OCI-LY1 (cell line): Measurements from ENCODE around the gene FIZ1.

Source experiments
- H2AFZ ChIP-seq: fragments of 200-600 bp; sonication (generic), shearing (Covaris generic); 2 replicates; pipeline ENCODE4 v1.6.0; 2014; ENCODE audit warnings: antibody characterized with exemption, mild to moderate bottlenecking, low read length
- H3F3A ChIP-seq: fragments of 200-600 bp; sonication (generic), shearing (Covaris generic); 2 replicates; pipeline ENCODE4 v1.6.0; 2014; ENCODE audit warnings: mild to moderate bottlenecking, antibody characterized with exemption, low read length, moderate library complexity; ENCODE audit not compliant: insufficient read depth
- H3K27ac ChIP-seq: fragments of 200-600 bp; sonication (generic); 2 replicates; pipeline ENCODE4 v1.5.1; 2014; ENCODE audit warnings: low read length, mixed run types, mild to moderate bottlenecking, low read depth; ENCODE audit not compliant: poor library complexity, severe bottlenecking
- H3K27me3 ChIP-seq: fragments of 200-600 bp; sonication (generic); 2 replicates; pipeline ENCODE4 v1.6.0; 2014; ENCODE audit warnings: antibody characterized with exemption, mild to moderate bottlenecking, low read length, moderate library complexity; ENCODE audit not compliant: insufficient read depth
- H3K36me3 ChIP-seq: fragments of 200-600 bp; sonication (generic); 2 replicates; pipeline ENCODE4 v1.6.1; 2014; ENCODE audit warnings: mild to moderate bottlenecking, antibody characterized with exemption, low read length, moderate library complexity, mixed read lengths; ENCODE audit not compliant: insufficient read depth
- H3K4me1 ChIP-seq: fragments of 200-600 bp; sonication (generic); 2 replicates; pipeline ENCODE4 v1.5.1; 2014; ENCODE audit warnings: mild to moderate bottlenecking, low read length, moderate library complexity; ENCODE audit not compliant: insufficient read depth, severe bottlenecking
- H3K4me2 ChIP-seq: fragments of 200-600 bp; sonication (generic), shearing (Covaris generic); 2 replicates; pipeline ENCODE4 v1.6.1; 2014; ENCODE audit warnings: low read length
- H3K4me3 ChIP-seq: fragments of 200-600 bp; sonication (generic); 2 replicates; pipeline ENCODE4 v1.5.1; 2014; ENCODE audit warnings: low read length, low read depth, mild to moderate bottlenecking, mixed read lengths; ENCODE audit not compliant: poor library complexity, severe bottlenecking
- H3K79me2 ChIP-seq: fragments of 200-600 bp; shearing (Covaris generic); 2 replicates; pipeline ENCODE4 v1.6.1; 2016; ENCODE audit warnings: mixed run types, low read length, mixed read lengths; ENCODE audit not compliant: insufficient read depth
- H3K9ac ChIP-seq: fragments of 200-600 bp; sonication (generic), shearing (Covaris generic); 2 replicates; pipeline ENCODE4 v1.6.1; 2014; ENCODE audit warnings: mild to moderate bottlenecking, low read length, mixed read lengths
- H3K9me2 ChIP-seq: fragments of 200-600 bp; sonication (generic), shearing (Covaris generic); 2 replicates; pipeline ENCODE4 v1.6.1; 2014; ENCODE audit warnings: low read depth, mild to moderate bottlenecking, low read length, mixed read lengths
- H3K9me3 ChIP-seq: fragments of 200-600 bp; shearing (Covaris generic); 2 replicates; pipeline ENCODE4 v1.6.1; 2014; ENCODE audit warnings: low read length, mixed read lengths
- H4K20me1 ChIP-seq: fragments of 200-600 bp; sonication (generic), shearing (Covaris generic); 2 replicates; pipeline ENCODE4 v1.6.0; 2016; ENCODE audit warnings: mild to moderate bottlenecking, low read length; ENCODE audit not compliant: insufficient read depth
- EZH2 ChIP-seq: fragments of 200-600 bp; sonication (generic), shearing (Covaris generic); IDR thresholded peaks from 2 replicates; pipeline ENCODE4 v1.8.0; 2017; ENCODE audit warnings: borderline replicate concordance, mixed run types, mild to moderate bottlenecking, antibody characterized with exemption, low read length, moderate library complexity, mixed read lengths
- TF ChIP-seq, protein P1 (sequence below): fragments of 200-600 bp; sonication (generic), shearing (Covaris generic); IDR thresholded peaks from 2 replicates; pipeline ENCODE4 v1.5.1; 2017; ENCODE audit warnings: mild to moderate bottlenecking, antibody characterized with exemption, low read length, moderate library complexity, mixed read lengths

Gene FIZ1

DNA sequence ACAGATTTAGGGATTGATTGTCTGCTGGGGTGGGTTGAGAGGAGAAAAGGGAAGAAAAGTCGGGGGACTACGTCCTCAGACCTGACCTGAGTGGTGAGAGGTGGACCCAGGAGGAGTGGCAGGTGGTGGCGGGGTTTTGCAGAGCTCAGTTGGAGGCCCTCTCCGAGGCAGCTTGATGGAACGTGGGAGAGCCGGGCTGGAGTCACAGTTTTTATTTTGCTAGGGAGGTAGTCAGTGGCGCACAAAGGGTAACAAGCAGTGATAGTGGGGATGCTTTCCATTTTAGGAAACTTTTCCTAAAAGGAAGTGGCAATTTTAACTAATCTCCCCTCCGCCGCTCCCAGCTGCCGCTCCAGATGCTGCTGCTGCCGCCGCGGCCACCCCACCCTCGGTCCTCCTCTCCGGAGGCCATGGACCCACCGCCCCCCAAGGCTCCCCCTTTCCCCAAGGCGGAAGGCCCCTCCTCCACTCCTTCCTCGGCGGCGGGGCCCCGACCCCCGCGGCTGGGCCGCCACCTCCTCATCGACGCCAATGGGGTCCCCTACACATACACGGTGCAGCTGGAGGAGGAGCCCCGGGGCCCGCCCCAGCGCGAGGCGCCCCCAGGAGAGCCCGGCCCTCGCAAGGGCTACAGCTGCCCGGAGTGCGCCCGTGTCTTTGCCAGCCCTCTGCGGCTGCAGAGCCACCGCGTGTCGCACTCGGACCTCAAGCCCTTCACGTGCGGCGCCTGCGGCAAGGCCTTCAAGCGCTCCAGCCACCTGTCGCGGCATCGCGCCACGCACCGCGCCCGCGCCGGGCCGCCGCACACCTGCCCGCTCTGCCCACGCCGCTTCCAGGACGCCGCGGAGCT lies 43.1 kb upstream of the FIZ1 start:
- Histone ChIP-seq H3K9ac (peak overlapping the region; percentile 96), H3K4me2 (peak overlapping the region; percentile 87), H3K9me3 (no peaks in the 10 kb centered on the region), H4K20me1 (no peaks in the 10 kb centered on the region), H3K36me3 (peaks cover 26% of the 10 kb centered on the region), H3K27me3 (no peaks in the 10 kb centered on the region), H2AFZ (no peak overlapping the region), H3K27ac (peak overlapping the region; percentile 94), H3K4me1 (peaks cover 57% of the 10 kb centered on the region), H3K79me2 (peaks cover 10% of the 10 kb centered on the region), H3K9me2 (no peaks in the 10 kb centered on the region), H3K4me3 (peak overlapping the region; percentile 89), H3F3A (peaks cover 9% of the 10 kb centered on the region; the same call in 1 of the 2 replicates)
- TF ChIP-seq, protein P1, sequence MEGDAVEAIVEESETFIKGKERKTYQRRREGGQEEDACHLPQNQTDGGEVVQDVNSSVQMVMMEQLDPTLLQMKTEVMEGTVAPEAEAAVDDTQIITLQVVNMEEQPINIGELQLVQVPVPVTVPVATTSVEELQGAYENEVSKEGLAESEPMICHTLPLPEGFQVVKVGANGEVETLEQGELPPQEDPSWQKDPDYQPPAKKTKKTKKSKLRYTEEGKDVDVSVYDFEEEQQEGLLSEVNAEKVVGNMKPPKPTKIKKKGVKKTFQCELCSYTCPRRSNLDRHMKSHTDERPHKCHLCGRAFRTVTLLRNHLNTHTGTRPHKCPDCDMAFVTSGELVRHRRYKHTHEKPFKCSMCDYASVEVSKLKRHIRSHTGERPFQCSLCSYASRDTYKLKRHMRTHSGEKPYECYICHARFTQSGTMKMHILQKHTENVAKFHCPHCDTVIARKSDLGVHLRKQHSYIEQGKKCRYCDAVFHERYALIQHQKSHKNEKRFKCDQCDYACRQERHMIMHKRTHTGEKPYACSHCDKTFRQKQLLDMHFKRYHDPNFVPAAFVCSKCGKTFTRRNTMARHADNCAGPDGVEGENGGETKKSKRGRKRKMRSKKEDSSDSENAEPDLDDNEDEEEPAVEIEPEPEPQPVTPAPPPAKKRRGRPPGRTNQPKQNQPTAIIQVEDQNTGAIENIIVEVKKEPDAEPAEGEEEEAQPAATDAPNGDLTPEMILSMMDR = no peak
- TF ChIP-seq EZH2 = no peak

DNA sequence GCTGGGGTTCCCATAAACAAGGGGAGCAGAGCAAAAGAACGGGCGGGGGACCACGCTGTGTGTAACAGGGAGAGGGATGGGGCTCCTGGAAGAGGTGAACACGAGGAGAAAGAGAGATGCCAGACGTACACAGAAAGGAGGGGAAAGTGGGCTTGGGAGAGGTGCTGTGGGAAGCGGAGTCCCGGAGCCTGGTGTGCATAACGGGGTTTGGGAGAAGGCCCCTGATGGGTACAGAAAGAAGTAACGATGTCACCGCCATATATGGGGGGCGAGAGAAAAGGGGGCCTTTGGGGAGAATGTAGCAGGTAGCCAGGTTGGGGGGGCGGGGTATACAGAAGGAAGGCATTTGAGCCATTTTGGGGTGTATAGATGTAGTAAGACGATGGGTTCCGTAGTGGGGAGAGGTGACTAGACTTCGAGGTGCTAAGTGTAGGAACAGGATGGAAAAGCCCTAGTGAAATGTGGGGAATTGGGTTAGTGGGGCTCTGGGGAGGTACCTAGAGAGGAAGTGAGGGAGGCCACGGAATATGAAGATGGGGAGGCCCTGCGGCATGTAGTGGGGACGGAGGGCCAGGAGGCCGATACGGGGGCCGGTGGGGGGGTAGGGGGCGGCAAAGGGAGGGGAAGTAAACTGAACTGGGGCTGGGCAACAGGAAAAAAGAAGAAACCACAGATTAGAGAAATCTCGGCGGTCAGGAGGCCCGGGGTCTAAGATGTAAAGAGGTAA lies 42.3 kb upstream of the FIZ1 start:
- H3K79me2 ChIP-seq = peaks cover 10% of the 10 kb centered on the region
- H3K9me3 ChIP-seq = no peaks in the 10 kb centered on the region
- peak overlapping the region; percentile 87 for H3K4me2 ChIP-seq
- H3K27me3 ChIP-seq = no peaks in the 10 kb centered on the region
- H3F3A ChIP-seq = 0 out of 2 replicates have a peak, but pooled peaks cover 3% of the 10 kb centered on the region
- peaks cover 54% of the 10 kb centered on the region for H3K4me1 ChIP-seq
- peaks cover 26% of the 10 kb centered on the region for H3K36me3 ChIP-seq
- no peak for TF ChIP-seq EZH2
- TF ChIP-seq, protein P1 = no peak
- H3K9ac ChIP-seq = peak overlapping the region; percentile 96
- H3K9me2 ChIP-seq = no peaks in the 10 kb centered on the region
- H3K4me3 ChIP-seq = peak overlapping the region; percentile 89
- no peak overlapping the region for H2AFZ ChIP-seq
- no peaks in the 10 kb centered on the region for H4K20me1 ChIP-seq
- H3K27ac ChIP-seq = peak overlapping the region; percentile 94

DNA sequence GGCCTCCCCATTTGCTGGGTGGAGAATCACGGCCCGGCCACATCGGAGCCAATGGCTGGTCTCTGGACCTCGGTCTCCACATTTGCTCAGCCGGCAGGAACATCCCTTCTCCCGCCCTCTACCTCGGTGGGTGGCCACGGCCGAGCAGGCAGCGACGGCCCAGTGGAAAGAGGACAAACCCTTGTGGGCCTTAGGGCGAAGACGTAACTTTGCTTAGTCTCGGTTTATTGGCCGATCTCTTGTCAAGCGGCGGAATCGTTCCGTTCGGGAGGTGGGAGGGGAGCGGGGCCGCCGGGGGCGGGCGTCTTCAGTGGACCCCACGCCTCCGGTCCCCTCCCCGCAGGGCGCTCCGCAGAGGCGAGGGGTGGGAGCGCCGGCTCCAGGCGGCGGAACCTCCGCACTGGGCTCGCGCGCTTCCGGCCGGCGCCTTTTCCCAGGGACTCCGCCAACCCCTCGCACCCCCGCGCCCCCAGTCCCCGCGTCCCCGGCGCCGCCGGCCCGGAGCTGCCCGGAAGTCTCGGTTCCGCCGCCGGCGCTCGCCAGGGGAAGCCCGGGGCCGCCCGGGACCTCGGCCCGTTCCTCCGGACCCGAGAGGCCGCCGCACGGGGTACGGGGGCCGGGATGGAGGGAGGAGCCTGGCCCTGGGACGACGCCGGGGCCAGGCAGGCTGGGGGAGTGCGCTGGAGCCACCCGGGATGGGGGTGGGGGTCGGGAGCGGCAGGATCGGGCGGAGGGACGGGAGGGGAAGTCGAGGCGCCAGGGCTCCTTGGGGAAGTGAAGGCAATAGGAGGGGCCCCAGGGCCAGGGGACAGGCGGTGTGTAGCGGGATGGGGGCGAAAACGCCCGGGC lies 41.5 kb upstream of the FIZ1 start, which contains the start of gene ZNF580:
Gene ZNF580 (plus strand): TSS at position 426 of the 849 bp plus-strand sequence. CDS start 1,507 bp downstream, outside the sequence.
- H3K27ac ChIP-seq = peak within 1 kb of the TSS; percentile 94
- H3K27me3 ChIP-seq = no peaks in the 10 kb centered on the region
- peak within 1 kb of the TSS; percentile 87 for H3K4me2 ChIP-seq
- H4K20me1 ChIP-seq = no peaks in the 10 kb centered on the region
- TF ChIP-seq, protein P1 = no peak
- no peak for TF ChIP-seq EZH2
- H3K4me1 ChIP-seq = peaks cover 60% of the 10 kb centered on the region
- H3K9me3 ChIP-seq = no peaks in the 10 kb centered on the region
- peaks cover 24% of the 10 kb centered on the region for H3K36me3 ChIP-seq
- peaks cover 17% of the 10 kb centered on the region for H3K79me2 ChIP-seq
- no peaks in the 10 kb centered on the region for H3K9me2 ChIP-seq
- H3F3A ChIP-seq = 0 out of 2 replicates have a peak, but pooled peaks cover 3% of the 10 kb centered on the region
- peak within 1 kb of the TSS; percentile 89 for H3K4me3 ChIP-seq
- peak within 1 kb of the TSS; percentile 96 for H3K9ac ChIP-seq
- no peak within 1 kb of the TSS for H2AFZ ChIP-seq
